Measurements from ENCODE around the gene PSMG3.

The PSMG3 gene

DNA sequence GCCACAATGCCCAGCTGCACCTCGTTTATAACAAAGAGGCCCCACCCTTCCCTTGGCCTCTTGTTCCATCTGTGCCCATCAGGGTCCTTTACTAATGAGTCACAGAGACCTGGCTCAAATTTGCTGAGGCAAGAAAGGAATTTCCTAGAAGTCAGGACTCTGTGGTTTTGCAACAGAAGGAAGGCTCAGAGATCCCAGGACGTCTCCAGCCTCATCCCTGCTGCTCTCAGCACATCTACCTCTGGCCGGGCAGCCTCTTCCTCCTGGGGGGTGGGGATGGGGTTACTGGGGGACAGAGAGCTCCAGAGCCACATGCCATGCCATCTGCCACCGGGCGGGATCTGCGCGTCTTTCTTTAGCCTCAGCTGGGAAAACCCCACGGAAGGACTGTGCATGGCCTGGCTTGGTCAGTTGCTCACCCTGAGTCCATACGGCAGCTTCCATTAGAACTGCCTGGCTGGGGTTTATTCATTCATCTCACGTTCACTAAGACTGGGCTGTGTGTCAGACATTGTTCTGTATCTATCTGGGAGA lies 41.9 kb upstream of the PSMG3 start:
- Histone ChIP-seq H3K27me3 (ENCODE audit: control insufficient read depth, insufficient read depth, low read length) (no peaks in the 10 kb centered on the region), H3K27ac (no peak overlapping the region), H3K9me3 (ENCODE audit: control insufficient read depth, low read length) (no peaks in the 10 kb centered on the region), H3K36me3 (ENCODE audit: control insufficient read depth, insufficient read depth, low read length) (no peaks in the 10 kb centered on the region), H3K4me2 (ENCODE audit: low read length) (no peak overlapping the region), H3K79me2 (no peaks in the 10 kb centered on the region), H2AFZ (no peak overlapping the region), H3K9ac (no peak overlapping the region), H3K4me3 (ENCODE audit: low read depth, low read length) (no peak overlapping the region), H3K4me1 (no peaks in the 10 kb centered on the region)
- TF ChIP-seq, protein P1, sequence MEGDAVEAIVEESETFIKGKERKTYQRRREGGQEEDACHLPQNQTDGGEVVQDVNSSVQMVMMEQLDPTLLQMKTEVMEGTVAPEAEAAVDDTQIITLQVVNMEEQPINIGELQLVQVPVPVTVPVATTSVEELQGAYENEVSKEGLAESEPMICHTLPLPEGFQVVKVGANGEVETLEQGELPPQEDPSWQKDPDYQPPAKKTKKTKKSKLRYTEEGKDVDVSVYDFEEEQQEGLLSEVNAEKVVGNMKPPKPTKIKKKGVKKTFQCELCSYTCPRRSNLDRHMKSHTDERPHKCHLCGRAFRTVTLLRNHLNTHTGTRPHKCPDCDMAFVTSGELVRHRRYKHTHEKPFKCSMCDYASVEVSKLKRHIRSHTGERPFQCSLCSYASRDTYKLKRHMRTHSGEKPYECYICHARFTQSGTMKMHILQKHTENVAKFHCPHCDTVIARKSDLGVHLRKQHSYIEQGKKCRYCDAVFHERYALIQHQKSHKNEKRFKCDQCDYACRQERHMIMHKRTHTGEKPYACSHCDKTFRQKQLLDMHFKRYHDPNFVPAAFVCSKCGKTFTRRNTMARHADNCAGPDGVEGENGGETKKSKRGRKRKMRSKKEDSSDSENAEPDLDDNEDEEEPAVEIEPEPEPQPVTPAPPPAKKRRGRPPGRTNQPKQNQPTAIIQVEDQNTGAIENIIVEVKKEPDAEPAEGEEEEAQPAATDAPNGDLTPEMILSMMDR (IDR thresholded peaks at IDR 0.05): no peak

DNA sequence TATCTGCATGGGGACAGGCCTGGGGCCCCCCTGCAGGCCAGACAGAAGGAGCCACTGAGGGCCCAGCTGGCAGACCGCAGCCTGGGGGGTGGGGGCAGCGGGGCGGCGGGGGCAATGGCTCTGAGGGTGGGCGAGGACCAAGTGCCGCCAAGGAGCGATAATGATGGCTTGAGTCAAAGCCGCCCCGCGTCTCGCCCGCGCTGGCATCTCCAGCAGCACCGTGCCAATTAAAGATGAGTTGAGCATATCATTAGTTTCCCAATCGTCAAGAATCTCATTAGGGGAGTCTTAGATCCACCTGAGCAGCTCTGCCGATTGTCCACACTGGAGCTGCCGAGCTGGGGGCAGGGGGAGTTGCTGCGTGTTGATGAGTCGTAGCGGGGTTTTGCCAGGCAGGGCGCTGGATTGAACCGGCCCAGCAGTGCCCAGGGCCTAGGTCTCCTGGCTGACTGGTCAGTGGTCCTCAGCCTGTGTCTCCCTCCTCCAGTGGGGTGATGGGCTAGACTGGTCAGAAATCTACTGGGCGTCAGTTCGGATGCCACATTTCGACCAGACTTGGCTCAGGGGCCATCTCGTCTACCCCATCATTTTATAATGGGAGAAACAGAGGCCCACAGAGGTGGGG lies 41.0 kb upstream of the PSMG3 start:
- no peaks in the 10 kb centered on the region for H3K9me3 ChIP-seq (ENCODE audit: control insufficient read depth, low read length)
- H3K4me1 ChIP-seq: no peaks in the 10 kb centered on the region
- no peaks in the 10 kb centered on the region for H3K27me3 ChIP-seq (ENCODE audit: control insufficient read depth, insufficient read depth, low read length)

DNA sequence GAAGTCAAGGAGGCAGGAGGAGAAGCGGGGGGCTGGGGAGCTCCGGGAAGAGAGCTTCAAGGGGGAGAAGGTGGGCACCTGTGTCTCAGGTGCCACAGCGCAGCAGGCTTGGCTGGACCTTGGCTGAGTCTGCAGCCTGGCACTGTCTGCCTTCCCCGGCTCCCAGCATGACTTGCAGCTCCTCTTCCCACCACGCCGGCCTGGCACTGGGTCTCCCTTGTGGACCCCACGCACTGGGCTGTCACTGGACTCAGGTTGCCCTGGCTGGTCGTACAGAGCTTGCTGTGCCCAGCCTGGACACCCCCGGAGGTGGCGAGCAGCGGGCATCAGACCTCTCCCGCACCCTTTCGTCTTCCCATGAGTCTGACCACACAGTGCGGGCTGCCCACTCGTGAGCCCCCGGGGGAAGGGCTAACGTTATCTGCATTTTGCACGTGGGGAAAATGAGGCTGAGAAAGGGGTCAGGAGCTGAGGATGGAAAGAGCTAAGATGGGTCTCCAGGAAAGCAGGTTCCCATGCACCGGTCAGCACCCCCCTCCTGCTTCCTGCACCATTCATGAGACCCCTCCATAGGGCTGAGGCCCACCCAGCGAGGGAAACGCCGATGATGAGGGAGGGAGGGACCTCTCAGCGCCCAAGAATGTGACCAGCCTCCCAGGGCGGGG lies 40.3 kb upstream of the PSMG3 start:
- Histone ChIP-seq H3K79me2 (no peaks in the 10 kb centered on the region), H3K4me3 (ENCODE audit: low read depth, low read length) (no peak overlapping the region), H3K9ac (no peak overlapping the region), H3K4me2 (ENCODE audit: low read length) (no peak overlapping the region), H2AFZ (no peak overlapping the region), H3K36me3 (ENCODE audit: control insufficient read depth, insufficient read depth, low read length) (no peaks in the 10 kb centered on the region), H3K27me3 (ENCODE audit: control insufficient read depth, insufficient read depth, low read length) (no peaks in the 10 kb centered on the region), H3K9me3 (ENCODE audit: control insufficient read depth, low read length) (no peaks in the 10 kb centered on the region), H3K4me1 (no peaks in the 10 kb centered on the region), H3K27ac (no peak overlapping the region)
- TF ChIP-seq, protein P1 (IDR thresholded peaks at IDR 0.05): no peak

More for the DNA sequence above, 41.0 kb upstream of the PSMG3 start:
- H3K36me3 ChIP-seq (ENCODE audit: control insufficient read depth, insufficient read depth, low read length): no peaks in the 10 kb centered on the region
- TF ChIP-seq, protein P1 (IDR thresholded peaks at IDR 0.05): no peak
- no peaks in the 10 kb centered on the region for H3K79me2 ChIP-seq
- H3K9ac ChIP-seq: no peak overlapping the region
- H2AFZ ChIP-seq: no peak overlapping the region
- H3K27ac ChIP-seq: no peak overlapping the region
- H3K4me3 ChIP-seq (ENCODE audit: low read depth, low read length): no peak overlapping the region
- no peak overlapping the region for H3K4me2 ChIP-seq (ENCODE audit: low read length)

DNA sequence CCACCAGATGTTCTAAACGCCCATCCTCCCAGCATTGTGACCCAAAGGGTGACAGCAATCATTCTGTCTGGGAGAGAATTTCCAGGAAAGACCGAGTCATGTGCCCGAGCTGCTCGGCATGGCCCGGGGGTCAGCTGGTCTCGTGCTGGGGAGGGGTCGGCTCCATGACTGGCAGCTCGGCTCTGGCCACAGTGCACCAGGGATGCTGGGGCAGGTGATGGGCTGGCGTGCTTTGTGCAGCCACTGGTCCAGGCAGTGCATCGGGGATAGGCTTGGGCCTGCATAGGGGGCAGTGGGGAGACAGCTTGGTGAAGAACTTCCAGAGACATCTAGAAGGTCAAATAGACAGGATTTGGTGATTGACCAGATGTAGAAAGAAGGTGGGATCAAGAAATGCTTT lies 39.2 kb upstream of the PSMG3 start:
- no peaks in the 10 kb centered on the region for H3K9me3 ChIP-seq (ENCODE audit: control insufficient read depth, low read length)
- no peaks in the 10 kb centered on the region for H3K36me3 ChIP-seq (ENCODE audit: control insufficient read depth, insufficient read depth, low read length)
- H3K4me3 ChIP-seq (ENCODE audit: low read depth, low read length): no peak overlapping the region
- H3K79me2 ChIP-seq: no peaks in the 10 kb centered on the region
- no peak overlapping the region for H3K27ac ChIP-seq
- no peak overlapping the region for H3K4me2 ChIP-seq (ENCODE audit: low read length)
- no peaks in the 10 kb centered on the region for H3K27me3 ChIP-seq (ENCODE audit: control insufficient read depth, insufficient read depth, low read length)
- H3K9ac ChIP-seq: no peak overlapping the region
- TF ChIP-seq, protein P1 (IDR thresholded peaks at IDR 0.05): no peak
- no peak overlapping the region for H2AFZ ChIP-seq
- no peaks in the 10 kb centered on the region for H3K4me1 ChIP-seq
